Neural cell (in vitro differentiated cells): ENCODE data around the gene HTATSF1. TPM values are rescaled to one million over a fixed set of nuclear protein-coding genes. Genes with fewer than 3 reads are reported as not detected.

Experiments
- H2AFZ ChIP-seq: fragments of 200-600, 300-800 bp; sonication (generic), shearing (Covaris generic); 2 replicates; pipeline ENCODE4 v1.6.0; 2014; ENCODE audit warnings: low read depth, mild to moderate bottlenecking, antibody characterized with exemption, low read length, moderate library complexity
- H3F3A ChIP-seq: fragments of 200-600 bp; shearing (Covaris generic); 2 replicates; pipeline ENCODE4 v1.6.1; 2016; ENCODE audit warnings: mild to moderate bottlenecking, moderate library complexity, mixed read lengths, antibody characterized with exemption, low read length; ENCODE audit not compliant: insufficient read depth, poor library complexity, severe bottlenecking
- H3K27ac ChIP-seq: fragments of 200-600, 300-800 bp; sonication (generic), shearing (Covaris generic); 2 replicates; pipeline ENCODE4 v1.5.1; 2014; ENCODE audit warnings: mild to moderate bottlenecking, low read length, moderate library complexity
- H3K27me3 ChIP-seq: fragments of 300-800, 200-600 bp; sonication (generic), shearing (Covaris generic); 2 replicates; pipeline ENCODE4 v1.6.0; 2014; ENCODE audit warnings: mild to moderate bottlenecking, low read depth, low read length, moderate library complexity; ENCODE audit not compliant: insufficient read depth
- H3K36me3 ChIP-seq: fragments of 300-800, 200-600 bp; sonication (generic), shearing (Covaris generic); 2 replicates; pipeline ENCODE4 v1.5.1; 2014; ENCODE audit warnings: mild to moderate bottlenecking, antibody characterized with exemption, low read length, moderate library complexity; ENCODE audit not compliant: insufficient read depth
- H3K4me2 ChIP-seq: fragments of 300-800, 200-600 bp; sonication (generic), shearing (Covaris generic); 2 replicates; pipeline ENCODE4 v1.6.0; 2014; ENCODE audit warnings: mild to moderate bottlenecking, low read length
- H3K4me3 ChIP-seq: fragments of 300-800, 200-600 bp; sonication (generic), shearing (Covaris generic); 2 replicates; pipeline ENCODE4 v1.5.1; 2014; ENCODE audit warnings: mild to moderate bottlenecking, low read length, moderate library complexity
- H3K79me2 ChIP-seq: fragments of 200-600 bp; shearing (Covaris generic); replicated peaks from 2 replicates; pipeline ENCODE4 v1.6.0; 2014; ENCODE audit warnings: mild to moderate bottlenecking, low read length, moderate library complexity; ENCODE audit not compliant: insufficient read depth
- H3K9ac ChIP-seq: fragments of 300-800, 200-600 bp; sonication (generic), shearing (Covaris generic); 2 replicates; pipeline ENCODE4 v1.6.1; 2016; ENCODE audit warnings: mild to moderate bottlenecking, low read length, mixed read lengths
- H3K9me2 ChIP-seq: fragments of 200-600 bp; shearing (Covaris generic); 2 replicates; pipeline ENCODE4 v1.6.1; 2016; ENCODE audit warnings: mild to moderate bottlenecking, low read length, mixed read lengths; ENCODE audit not compliant: insufficient read depth
- H3K9me3 ChIP-seq: fragments of 200-600, 300-800 bp; sonication (generic), shearing (Covaris generic); 2 replicates; pipeline ENCODE4 v1.6.1; 2016; ENCODE audit warnings: mild to moderate bottlenecking, mixed run types, low read length, moderate library complexity, mixed read lengths
- H4K20me1 ChIP-seq: fragments of 200-600 bp; shearing (Covaris generic); 2 replicates; pipeline ENCODE4 v1.6.1; 2016; ENCODE audit warnings: mild to moderate bottlenecking, mixed run types; ENCODE audit not compliant: insufficient read depth
- EP300 ChIP-seq: fragments of 450-650 bp; conservative IDR thresholded peaks from 2 replicates; pipeline ENCODE4 v1.6.1; 2014; ENCODE audit warnings: antibody characterized with exemption, mild to moderate bottlenecking, moderate library complexity; ENCODE audit not compliant: poor library complexity, severe bottlenecking
- EZH2 ChIP-seq: fragments of 200-600, 300-800 bp; shearing (Covaris generic), sonication (generic); IDR thresholded peaks from 2 replicates; pipeline ENCODE4 v1.6.1; 2014; ENCODE audit warnings: antibody characterized with exemption, low read length, borderline replicate concordance, mild to moderate bottlenecking; ENCODE audit not compliant: insufficient read depth, poor library complexity, severe bottlenecking
- MXI1 ChIP-seq: fragments of 450-650 bp; conservative IDR thresholded peaks from 2 replicates; pipeline ENCODE4 v1.6.1; 2014; ENCODE audit warnings: antibody characterized with exemption, mild to moderate bottlenecking; ENCODE audit not compliant: poor library complexity, severe bottlenecking
- POLR2AphosphoS5 ChIP-seq: IDR thresholded peaks from 2 replicates; pipeline ENCODE4 v1.6.1; 2012
- RAD21 ChIP-seq: fragments of 450-650 bp; conservative IDR thresholded peaks from 2 replicates; pipeline ENCODE4 v1.6.1; 2014; ENCODE audit warnings: antibody characterized with exemption, mild to moderate bottlenecking, moderate library complexity
- REST ChIP-seq: IDR thresholded peaks from 2 replicates; pipeline ENCODE4 v1.6.1; 2012; ENCODE audit warnings: borderline replicate concordance
- SMC3 ChIP-seq: fragments of 450-650 bp; conservative IDR thresholded peaks from 2 replicates; pipeline ENCODE4 v1.6.1; 2014; ENCODE audit warnings: antibody characterized with exemption, mild to moderate bottlenecking, moderate library complexity; ENCODE audit not compliant: poor library complexity
- TAF1 ChIP-seq: IDR thresholded peaks from 2 replicates; pipeline ENCODE4 v1.6.1; 2012; ENCODE audit warnings: low read depth
- polyA plus RNA-seq: library from polyadenylated mRNA; depleted of rRNA; stranded (reverse); fragments of >200 nt; gene quantifications from 2 replicates; pipeline ENCODE4 v1.2.3, GENCODE V29; 2014
- TF ChIP-seq, protein P1 (sequence below): fragments of 450-650 bp; IDR thresholded peaks from 2 replicates; pipeline ENCODE4 v1.5.1; 2014; ENCODE audit warnings: antibody characterized with exemption, mild to moderate bottlenecking, moderate library complexity; ENCODE audit not compliant: poor library complexity, severe bottlenecking

Gene HTATSF1
- polyA plus RNA-seq, 1 donor from 2014 or later = 137 TPM

DNA sequence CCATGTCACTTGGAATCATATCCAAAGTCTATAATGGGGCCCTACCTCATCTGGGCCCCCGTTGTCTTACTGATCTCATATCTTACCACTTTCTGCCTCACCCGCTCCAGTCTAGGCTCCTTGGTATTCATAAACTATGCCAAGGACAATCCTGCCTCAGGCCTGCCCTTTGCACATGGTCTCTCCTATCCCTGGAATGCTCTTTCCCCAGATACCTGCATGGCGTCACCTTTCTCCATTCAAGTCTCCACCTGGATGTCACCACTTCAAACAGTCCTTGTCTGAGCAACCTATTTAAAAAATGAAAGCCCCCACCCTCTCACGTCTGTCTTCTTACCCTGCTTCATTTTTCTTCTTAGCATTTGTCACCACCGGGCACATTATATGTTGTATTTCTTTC lies 42.8 kb downstream of the HTATSF1 start:
- H3K36me3 ChIP-seq = no peaks in the 10 kb centered on the region
- no peak overlapping the region for H2AFZ ChIP-seq
- no peak overlapping the region for H3K4me3 ChIP-seq
- no peaks in the 10 kb centered on the region for H3K79me2 ChIP-seq
- H3K9me3 ChIP-seq = no peaks in the 10 kb centered on the region
- no peaks in the 10 kb centered on the region for H3K27me3 ChIP-seq
- no peaks in the 10 kb centered on the region for H3F3A ChIP-seq
- H3K9me2 ChIP-seq = no peaks in the 10 kb centered on the region
- no peak overlapping the region for H3K9ac ChIP-seq
- no peak overlapping the region for H3K27ac ChIP-seq
- H4K20me1 ChIP-seq = no peaks in the 10 kb centered on the region
- H3K4me2 ChIP-seq = no peak overlapping the region
- TF ChIP-seq RAD21 (no peak), POLR2AphosphoS5 (no peak), MXI1 (no peak), SMC3 (no peak), EP300 (no peak), TAF1 (no peak), EZH2 (no peak), REST (no peak)
- TF ChIP-seq, protein P1, sequence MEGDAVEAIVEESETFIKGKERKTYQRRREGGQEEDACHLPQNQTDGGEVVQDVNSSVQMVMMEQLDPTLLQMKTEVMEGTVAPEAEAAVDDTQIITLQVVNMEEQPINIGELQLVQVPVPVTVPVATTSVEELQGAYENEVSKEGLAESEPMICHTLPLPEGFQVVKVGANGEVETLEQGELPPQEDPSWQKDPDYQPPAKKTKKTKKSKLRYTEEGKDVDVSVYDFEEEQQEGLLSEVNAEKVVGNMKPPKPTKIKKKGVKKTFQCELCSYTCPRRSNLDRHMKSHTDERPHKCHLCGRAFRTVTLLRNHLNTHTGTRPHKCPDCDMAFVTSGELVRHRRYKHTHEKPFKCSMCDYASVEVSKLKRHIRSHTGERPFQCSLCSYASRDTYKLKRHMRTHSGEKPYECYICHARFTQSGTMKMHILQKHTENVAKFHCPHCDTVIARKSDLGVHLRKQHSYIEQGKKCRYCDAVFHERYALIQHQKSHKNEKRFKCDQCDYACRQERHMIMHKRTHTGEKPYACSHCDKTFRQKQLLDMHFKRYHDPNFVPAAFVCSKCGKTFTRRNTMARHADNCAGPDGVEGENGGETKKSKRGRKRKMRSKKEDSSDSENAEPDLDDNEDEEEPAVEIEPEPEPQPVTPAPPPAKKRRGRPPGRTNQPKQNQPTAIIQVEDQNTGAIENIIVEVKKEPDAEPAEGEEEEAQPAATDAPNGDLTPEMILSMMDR = no peak

DNA sequence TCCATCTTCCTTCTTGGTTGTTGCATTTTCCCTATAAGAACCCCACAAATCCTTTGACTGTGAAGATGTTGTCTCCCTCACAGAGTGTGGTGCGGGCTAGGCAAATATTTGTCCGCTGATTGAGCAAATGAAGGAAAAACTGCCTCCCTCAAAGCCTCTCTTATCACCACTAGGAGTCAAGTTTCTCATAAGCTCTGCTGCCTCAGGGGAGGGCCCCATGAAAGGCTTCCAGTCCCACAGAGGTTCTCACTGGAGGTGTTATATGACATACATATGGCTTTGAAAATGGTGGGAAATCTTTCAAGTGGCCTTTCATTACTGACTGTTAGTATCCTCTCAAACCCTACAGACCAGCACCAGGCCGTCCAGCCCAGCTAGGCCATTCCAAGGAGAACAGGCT lies 43.9 kb downstream of the HTATSF1 start:
- Histone ChIP-seq H3K27ac (no peak overlapping the region), H3K4me3 (no peak overlapping the region), H4K20me1 (no peaks in the 10 kb centered on the region), H3K36me3 (no peaks in the 10 kb centered on the region), H3K27me3 (no peaks in the 10 kb centered on the region), H2AFZ (no peak overlapping the region), H3K9me2 (no peaks in the 10 kb centered on the region), H3K9ac (no peak overlapping the region), H3F3A (no peaks in the 10 kb centered on the region), H3K4me2 (no peak overlapping the region), H3K79me2 (no peaks in the 10 kb centered on the region), H3K9me3 (no peaks in the 10 kb centered on the region)
- TF ChIP-seq, protein P1 = no peak
- TF ChIP-seq TAF1 (no peak), REST (no peak), POLR2AphosphoS5 (no peak), MXI1 (no peak), EZH2 (no peak), EP300 (no peak), SMC3 (no peak), RAD21 (no peak)
